Activated CD8-positive, alpha-beta T cell treated with anti-CD3 and anti-CD28 coated beads for 36 hours (primary cell): ENCODE measurements around the gene MAP3K7CL. TPM values are rescaled to one million over a fixed set of nuclear protein-coding genes. Genes with fewer than 3 reads are reported as not detected.

ENCODE experiments used
- ATAC-seq: fragments of 200-7000 bp; cut with Tn5 transposase; one replicate; pipeline ENCODE4 v1.10.0; 2021; ENCODE audit warnings: mild to moderate bottlenecking, moderate library complexity
- CTCF ChIA-PET: fragments of 350-600 bp; sonication (Branson Sonifier 250); formaldehyde crosslinking; loops from one replicate; lab custom pipeline; 2021; ENCODE audit warnings: antibody characterized with exemption; lab: Charles Lee
- POLR2A ChIA-PET: fragments of 350-600 bp; sonication (Branson Sonifier 250); formaldehyde crosslinking; loops from one replicate; lab custom pipeline; 2021; ENCODE audit warnings: antibody characterized with exemption; lab: Charles Lee
- DNase-seq: peaks from one replicate; pipeline ENCODE4 v3.0.0-alpha.2; 2020
- H3K27ac Mint-ChIP-seq: one replicate; pipeline ENCODE4 v1.8.0; 2021; ENCODE audit warnings: mild to moderate bottlenecking, mixed read lengths
- H3K27me3 Mint-ChIP-seq: one replicate; pipeline ENCODE4 v1.8.0; 2021; ENCODE audit warnings: mixed read lengths
- H3K36me3 Mint-ChIP-seq: one replicate; pipeline ENCODE4 v1.8.0; 2021; ENCODE audit warnings: low read depth, mixed read lengths
- H3K4me1 Mint-ChIP-seq: one replicate; pipeline ENCODE4 v1.8.0; 2021; ENCODE audit warnings: low read depth, mixed read lengths
- H3K4me3 Mint-ChIP-seq: one replicate; pipeline ENCODE4 v1.8.0; 2021; ENCODE audit warnings: mild to moderate bottlenecking, moderate library complexity, mixed read lengths
- H3K9me3 Mint-ChIP-seq: one replicate; pipeline ENCODE4 v1.8.0; 2021; ENCODE audit warnings: mixed read lengths
- intact Hi-C: fragments of 100-400 bp; cut with micrococcal nuclease; formaldehyde crosslinking; loops from one replicate; pipeline ENCODE4 v1.10.0; 2022
- total RNA-seq, 2 experiments: library from RNA; stranded (reverse); gene quantifications; one replicate each; pipeline ENCODE4 v1.2.3, GENCODE V29; 2021
- TF ChIP-seq, protein P1 (sequence below): fragments of 200-600 bp; IDR thresholded peaks from one replicate; pipeline ENCODE4 v1.8.0; 2022; ENCODE audit warnings: antibody characterized with exemption, mild to moderate bottlenecking

Gene MAP3K7CL, protein sequence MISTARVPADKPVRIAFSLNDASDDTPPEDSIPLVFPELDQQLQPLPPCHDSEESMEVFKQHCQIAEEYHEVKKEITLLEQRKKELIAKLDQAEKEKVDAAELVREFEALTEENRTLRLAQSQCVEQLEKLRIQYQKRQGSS
- total RNA-seq = 1 to 10 TPM; 3.2 to 4.7 TPM

DNA sequence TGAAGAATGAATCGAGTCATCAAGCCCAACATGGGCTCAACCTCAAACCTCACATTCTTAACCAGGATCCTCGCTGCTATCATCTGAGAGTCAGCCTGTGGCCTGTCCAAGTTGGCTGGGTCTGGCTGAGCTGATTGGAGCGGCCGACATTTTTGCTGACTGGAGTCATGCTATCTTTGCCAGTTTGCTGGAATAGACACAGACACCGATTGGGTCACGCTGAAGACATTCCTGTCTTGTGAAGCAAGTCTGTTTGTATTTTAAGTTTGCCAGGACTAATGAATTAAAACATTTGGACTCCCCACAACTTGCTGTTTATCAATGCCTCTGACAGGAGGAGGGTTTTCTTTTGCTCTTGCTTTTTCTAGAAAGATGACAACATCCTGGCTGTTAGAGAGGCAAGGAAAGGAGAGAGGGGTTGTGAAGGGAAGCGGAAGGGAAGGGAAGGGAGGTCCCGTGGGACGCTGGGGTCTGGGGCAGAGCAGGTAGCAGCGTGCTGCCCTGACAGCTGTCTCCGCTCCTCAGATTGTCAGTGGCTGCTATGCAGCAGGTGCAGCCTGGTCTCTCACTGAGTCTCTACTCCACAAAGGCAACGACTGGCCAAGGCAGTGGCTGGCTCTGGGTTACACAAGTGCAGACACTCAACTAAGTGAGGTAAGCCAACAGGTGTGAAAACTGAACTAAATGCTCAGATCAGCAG, at the start of gene MAP3K7CL:
Gene MAP3K7CL (plus strand): TSS at position 375 of the 700 bp plus-strand sequence. CDS start 2,701 bp downstream, outside the sequence.
- ChIA-PET CTCF (no interaction called here), POLR2A (no interaction called here)
- TF ChIP-seq, protein P1, sequence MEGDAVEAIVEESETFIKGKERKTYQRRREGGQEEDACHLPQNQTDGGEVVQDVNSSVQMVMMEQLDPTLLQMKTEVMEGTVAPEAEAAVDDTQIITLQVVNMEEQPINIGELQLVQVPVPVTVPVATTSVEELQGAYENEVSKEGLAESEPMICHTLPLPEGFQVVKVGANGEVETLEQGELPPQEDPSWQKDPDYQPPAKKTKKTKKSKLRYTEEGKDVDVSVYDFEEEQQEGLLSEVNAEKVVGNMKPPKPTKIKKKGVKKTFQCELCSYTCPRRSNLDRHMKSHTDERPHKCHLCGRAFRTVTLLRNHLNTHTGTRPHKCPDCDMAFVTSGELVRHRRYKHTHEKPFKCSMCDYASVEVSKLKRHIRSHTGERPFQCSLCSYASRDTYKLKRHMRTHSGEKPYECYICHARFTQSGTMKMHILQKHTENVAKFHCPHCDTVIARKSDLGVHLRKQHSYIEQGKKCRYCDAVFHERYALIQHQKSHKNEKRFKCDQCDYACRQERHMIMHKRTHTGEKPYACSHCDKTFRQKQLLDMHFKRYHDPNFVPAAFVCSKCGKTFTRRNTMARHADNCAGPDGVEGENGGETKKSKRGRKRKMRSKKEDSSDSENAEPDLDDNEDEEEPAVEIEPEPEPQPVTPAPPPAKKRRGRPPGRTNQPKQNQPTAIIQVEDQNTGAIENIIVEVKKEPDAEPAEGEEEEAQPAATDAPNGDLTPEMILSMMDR = no peak

DNA sequence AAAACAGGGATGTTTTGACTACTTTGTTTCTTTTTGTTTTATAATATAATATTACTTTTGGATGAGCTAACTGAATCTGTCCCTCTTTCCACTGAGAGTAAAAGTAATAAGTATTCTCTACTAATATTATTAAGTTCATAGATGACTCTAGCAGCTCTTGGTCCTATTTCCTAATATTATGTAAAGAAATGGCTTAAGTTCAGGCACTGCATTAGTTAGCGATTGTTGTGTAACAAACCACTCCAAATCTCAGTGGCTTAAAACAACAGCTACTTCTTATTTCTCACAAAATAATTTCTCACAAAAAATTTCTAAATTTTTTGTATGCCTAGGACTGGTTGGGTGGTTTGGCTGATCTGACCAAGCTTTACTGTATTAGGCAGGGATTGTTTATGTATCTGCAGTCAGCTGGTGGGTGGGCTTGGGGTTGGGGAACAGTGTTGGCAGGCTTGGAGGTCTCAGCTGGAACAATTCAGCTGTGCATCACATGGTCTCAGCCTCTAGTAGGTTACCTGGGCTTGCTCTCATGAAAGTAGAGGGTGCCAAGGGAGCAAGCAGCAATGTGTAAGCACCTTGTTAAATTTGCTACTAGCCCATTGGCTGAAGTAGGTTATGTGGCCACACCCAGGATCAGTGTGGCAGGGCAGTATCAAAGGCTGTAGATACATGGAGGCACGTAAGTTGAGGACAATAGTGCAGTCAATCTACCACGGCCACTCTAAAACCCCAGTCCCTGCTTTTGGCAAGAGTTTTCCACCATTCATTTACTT, 48.2 kb upstream of the MAP3K7CL start:
- H3K27ac Mint-ChIP-seq = no peak overlapping the region
- no peak overlapping the region for H3K4me3 Mint-ChIP-seq
- CTCF ChIA-PET = interaction anchor here (0.7 to 1.7 kb wide), 3 partner anchors 152 to 294 kb away, joined by 3 to 11 read pairs (median 3); no protein-coding TSS in a partner anchor
- H3K4me1 Mint-ChIP-seq = peaks cover 31% of the 10 kb centered on the region
- peaks cover 7% of the 10 kb centered on the region for H3K36me3 Mint-ChIP-seq
- peaks cover 5% of the 10 kb centered on the region for H3K9me3 Mint-ChIP-seq
- DNase-seq = no peak
- intact Hi-C loops = no loop called here
- no peaks in the 10 kb centered on the region for H3K27me3 Mint-ChIP-seq
- POLR2A ChIA-PET = interaction anchor here (1.5 kb wide), 1 partner anchor 216 kb away, joined by 3 read pairs; no protein-coding TSS in a partner anchor
- ATAC-seq = no peak
- TF ChIP-seq, protein P1 = no peak

More for the DNA sequence above, at the start of gene MAP3K7CL:
- H3K9me3 Mint-ChIP-seq = no peaks in the 10 kb centered on the region
- DNase-seq = no peak
- no peak within 1 kb of the TSS for H3K27ac Mint-ChIP-seq
- no peak within 1 kb of the TSS for H3K4me3 Mint-ChIP-seq
- H3K4me1 Mint-ChIP-seq = no peaks in the 10 kb centered on the region
- intact Hi-C loops = no loop called here
- no peaks in the 10 kb centered on the region for H3K27me3 Mint-ChIP-seq
- no peak for ATAC-seq
- H3K36me3 Mint-ChIP-seq = no peaks in the 10 kb centered on the region

DNA sequence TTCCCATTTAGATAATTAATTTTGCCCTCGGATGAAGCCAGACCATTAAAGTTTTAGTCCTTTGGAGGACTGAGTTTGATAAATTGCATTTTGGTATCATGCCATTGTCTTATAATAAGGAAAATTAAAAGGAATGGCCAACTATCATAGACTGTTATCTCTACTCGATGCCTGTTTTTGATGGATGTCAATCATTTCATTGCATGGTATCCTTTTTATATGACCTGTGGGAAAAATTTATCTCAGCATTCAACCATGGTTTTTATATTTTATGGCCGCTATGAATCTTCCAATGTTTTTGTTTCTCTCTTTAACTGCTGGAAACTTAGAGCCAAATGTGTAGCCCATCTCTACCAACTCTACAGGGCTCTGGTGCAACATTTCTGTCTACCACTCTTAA, 47.1 kb upstream of the MAP3K7CL start:
- DNase-seq (no peak), ATAC-seq (no peak)
- H3K4me1 Mint-ChIP-seq = peaks cover 29% of the 10 kb centered on the region
- H3K36me3 Mint-ChIP-seq = peaks cover 7% of the 10 kb centered on the region
- TF ChIP-seq, protein P1 = no peak
- intact Hi-C loops = no loop called here
- no peak overlapping the region for H3K4me3 Mint-ChIP-seq
- H3K27ac Mint-ChIP-seq = no peak overlapping the region
- ChIA-PET CTCF (interaction anchor here (0.7 to 1.7 kb wide), 2 partner anchors 151 to 293 kb away, joined by 3 to 11 read pairs; no protein-coding TSS in a partner anchor), POLR2A (no interaction called here)
- H3K27me3 Mint-ChIP-seq = no peaks in the 10 kb centered on the region
- H3K9me3 Mint-ChIP-seq = peaks cover 5% of the 10 kb centered on the region

DNA sequence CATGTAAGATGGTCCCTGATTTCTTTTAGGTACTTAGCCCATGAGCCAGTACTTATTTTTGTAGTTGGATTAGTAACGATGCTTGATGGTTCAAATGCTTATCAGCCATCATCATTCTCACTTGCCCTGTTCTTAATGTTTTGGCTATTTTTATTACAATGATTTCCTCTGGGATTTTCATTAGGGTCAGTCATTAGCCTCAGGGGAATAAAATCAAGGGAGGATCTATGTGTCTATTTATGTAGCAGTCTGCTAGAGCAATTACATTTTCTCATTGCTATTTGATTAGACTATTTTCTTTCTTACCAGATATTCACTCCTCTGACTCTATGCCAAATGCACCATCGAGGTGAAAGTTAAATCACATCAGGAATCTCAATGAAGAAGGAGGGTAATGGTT, 46.1 kb upstream of the MAP3K7CL start:
- no peak for DNase-seq
- H3K27me3 Mint-ChIP-seq = no peaks in the 10 kb centered on the region
- peaks cover 2% of the 10 kb centered on the region for H3K36me3 Mint-ChIP-seq
- no peak for ATAC-seq
- H3K27ac Mint-ChIP-seq = no peak overlapping the region
- ChIA-PET POLR2A (no interaction called here), CTCF (interaction anchor here (5.1 kb wide), 1 partner anchor 287 kb away, joined by 30 read pairs; no protein-coding TSS in a partner anchor)
- H3K4me1 Mint-ChIP-seq = peaks cover 18% of the 10 kb centered on the region
- H3K9me3 Mint-ChIP-seq = no peaks in the 10 kb centered on the region
- H3K4me3 Mint-ChIP-seq = no peak overlapping the region
- TF ChIP-seq, protein P1 = no peak
- intact Hi-C loops = no loop called here
